C1 segment of cervical spinal cord (tissue), 14 donors: Measurements from ENCODE around the gene PNMA6E.
"Not testable (repeated sequence)": the region's sequence is repeated elsewhere in the genome, so short reads cannot be mapped to it uniquely, and the experiment has no call there.

ENCODE experiments used
- DNase-seq, 14 donors: peaks; one replicate each; lab custom pipeline; 2025; lab: John Stamatoyannopoulos, UW

Gene PNMA6E

DNA sequence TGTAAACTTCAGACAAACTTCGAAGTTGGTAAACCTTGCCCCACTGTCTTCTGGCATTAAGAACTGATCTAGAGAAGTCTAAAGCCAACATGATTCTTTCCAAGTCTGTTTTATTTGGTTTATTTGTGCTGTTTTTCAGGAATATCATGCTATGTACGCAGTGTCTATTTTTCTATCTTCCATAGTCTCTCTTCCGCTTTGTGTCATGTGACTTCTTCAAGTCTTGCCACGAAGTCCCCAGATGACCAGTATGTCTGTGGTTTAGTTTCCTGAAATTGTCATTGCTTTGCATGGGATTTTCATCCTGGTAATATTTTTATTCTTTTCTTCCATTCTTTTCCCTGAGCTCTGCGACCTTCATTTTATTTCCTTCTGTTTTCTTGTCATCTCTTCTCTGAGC, 15.1 kb downstream of the PNMA6E start:
- DNase-seq, result no peak

DNA sequence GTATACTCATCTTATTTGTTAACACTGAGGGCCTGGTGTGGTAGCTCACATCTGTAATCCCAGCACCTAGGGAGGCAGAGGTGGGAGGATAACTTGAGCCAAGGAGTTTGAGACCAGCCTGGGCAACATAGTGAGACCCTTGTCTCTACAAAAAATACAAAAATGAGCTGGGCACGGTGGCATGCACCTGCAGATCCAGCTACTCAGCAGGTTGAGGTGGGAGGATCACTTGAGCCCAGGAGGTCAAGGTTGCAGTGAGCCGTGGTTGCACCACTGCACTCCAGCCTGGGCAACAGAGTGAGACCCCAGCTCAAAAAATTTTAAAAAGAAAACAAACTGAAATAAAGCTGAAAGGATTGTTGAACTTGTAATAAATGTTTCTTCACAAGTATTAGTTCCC, 16.2 kb downstream of the PNMA6E start:
- not testable (repeated sequence) for DNase-seq

DNA sequence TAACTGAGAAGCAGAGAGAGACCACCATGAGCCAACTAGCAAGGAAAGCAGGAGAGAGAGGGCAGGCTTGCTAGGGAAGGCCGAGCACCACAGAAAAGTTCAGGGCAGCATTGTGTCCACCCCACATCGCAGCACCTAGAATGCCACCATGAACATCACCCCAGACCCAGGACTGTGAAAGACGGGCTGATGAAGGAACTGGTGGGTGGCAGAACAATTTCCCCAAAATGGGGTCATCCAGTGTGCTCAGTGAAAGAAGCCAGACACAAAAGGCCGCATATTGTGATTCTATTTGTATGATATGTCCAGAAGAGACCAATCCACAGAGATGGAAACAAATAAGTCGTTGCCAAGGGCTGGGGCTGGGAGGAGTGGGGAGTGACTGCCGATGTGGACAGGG, 16.8 kb downstream of the PNMA6E start:
- DNase-seq, result no peak

DNA sequence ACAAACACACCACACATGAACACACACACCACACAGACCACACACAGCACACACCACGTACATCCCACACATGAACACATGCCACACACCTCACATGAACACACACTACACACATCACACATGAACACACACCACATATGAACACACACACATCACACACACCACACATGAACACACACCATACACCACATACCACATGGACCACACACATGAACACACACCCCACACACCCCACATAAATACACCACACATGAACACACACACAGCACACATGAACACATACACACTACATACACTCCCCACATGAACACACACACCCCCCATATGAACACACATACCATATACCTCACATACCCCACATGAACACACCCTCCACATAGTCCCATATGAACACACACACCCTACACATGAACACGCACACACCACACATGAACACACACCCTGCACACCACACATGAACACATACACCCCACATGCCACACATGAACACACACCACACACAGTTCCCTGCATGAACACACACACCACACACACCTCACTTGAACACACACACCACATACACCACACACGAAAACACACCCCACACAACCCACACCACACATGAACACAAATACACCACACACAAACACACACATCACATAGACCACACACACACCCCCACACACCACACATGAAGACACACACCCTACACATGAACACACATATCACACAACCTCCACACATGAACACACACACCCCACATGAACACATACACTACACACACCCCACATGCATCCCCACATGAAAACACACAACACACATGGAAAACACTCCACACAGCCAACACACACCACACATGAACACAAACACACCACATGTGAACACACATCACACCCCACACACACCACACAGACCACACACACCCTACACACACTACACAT, 18.3 kb downstream of the PNMA6E start:
- no peak for DNase-seq

DNA sequence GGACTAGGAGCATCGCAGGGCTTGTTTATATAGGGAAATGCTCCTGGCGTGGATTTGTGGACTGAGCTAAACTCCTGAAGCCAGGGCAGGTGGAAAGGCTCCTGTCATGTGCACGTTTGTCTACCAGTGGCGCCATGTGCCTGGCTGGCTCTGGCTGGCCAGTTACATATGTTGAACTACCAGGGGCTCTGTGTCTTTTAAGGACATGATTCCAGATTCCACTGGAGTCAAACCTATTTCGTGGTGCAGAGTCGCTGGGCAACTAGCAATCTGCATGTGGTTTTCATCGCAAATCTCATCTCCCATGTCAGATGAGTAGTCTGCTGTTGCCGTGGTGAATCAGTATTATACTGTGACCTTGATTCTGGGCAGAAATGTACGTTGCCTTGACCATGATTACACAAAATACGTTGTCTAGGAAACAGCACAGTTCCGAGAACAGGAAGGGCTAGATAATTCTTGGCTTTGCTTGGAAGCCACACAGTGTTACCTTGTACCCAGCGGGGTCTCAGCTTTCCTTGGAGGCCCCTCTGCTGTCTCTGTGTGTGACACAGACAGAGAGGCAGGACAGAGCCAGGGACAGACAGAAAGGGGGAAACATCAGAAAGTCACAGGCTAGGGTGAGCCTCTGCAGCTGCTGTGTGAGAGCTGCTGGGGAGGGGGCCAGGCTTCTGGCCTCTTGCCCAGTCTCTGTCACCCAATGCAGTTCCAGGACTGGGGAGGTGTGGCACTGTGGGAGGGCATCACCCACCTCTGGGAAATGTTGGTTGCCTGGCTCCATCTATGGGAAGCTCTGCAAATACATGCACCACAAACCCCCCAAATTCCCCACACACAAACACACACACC, 19.2 kb downstream of the PNMA6E start:
- peak in 8 of 14 donors; percentile 7 to 59 (median 30) for DNase-seq

DNA sequence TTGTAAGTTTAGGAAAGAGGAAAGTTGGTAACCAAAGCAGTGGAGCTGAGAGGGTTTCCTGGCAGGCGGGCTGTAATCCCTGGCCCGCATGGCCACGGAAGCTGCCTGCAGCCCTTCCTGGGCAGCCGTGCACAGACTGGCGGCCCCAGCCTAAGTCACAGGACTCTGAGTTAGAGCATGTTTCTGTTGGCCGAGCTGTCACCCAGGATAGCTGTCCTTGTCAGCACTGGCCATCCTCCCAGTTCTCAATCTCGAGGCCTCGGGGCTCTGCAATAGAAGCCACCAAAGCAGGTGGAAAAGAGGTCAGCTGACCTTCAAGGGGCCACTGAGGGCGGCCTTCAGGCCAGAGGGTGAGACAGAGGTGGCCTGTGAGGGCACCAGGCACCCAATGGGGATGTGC, 20.5 kb downstream of the PNMA6E start:
- DNase-seq, result peak in 1 of 14 donors; percentile 17

DNA sequence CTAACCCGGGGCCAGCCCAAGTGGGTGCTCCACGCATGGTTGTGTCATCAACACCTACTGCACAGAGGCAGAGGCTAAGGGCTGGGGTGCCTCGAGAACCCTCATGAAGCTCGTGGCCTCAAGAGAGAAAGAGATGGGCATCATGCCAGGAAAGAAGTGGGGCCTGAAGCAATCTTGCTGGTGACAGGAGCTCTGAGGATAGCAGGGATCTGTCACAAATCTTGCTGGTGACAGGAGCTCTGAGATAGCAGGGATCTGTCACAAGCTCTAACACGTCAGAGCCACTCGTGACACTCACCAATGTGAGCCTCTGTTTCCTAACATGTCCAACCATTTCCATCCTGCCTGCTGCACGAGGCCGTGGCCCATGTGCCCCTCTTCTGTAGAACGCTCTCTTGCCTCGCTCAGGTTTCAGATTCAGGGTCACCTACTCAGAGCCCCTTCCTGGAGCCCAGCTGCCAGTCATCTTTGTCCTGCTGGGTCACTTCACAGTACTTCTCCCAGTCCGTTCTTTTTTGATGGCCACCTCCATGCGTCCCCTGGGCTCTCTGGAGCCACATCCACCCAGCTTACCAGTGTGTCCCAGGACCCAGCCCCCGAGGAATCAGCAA, 21.1 kb downstream of the PNMA6E start:
- no peak for DNase-seq

DNA sequence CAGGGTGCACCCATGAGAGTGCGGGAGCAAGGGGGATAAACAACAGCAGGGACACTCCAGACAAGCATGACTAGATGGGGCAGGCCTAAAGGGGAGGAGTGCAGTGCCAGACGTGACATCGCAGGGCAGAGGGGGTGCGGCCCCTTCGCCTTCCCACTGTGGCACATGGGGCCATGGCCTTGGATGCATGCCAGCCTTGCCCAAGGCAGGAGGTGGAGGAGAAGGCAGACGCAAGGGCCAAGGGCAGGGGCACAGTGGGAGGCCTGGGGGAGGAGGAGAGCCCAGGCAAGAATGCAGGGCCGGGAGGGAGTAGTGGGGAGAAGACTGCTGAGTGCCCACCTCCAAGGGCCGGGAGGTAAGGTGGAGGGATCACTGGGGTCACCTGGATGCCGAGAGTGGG, 21.6 kb downstream of the PNMA6E start:
- no peak for DNase-seq

DNA sequence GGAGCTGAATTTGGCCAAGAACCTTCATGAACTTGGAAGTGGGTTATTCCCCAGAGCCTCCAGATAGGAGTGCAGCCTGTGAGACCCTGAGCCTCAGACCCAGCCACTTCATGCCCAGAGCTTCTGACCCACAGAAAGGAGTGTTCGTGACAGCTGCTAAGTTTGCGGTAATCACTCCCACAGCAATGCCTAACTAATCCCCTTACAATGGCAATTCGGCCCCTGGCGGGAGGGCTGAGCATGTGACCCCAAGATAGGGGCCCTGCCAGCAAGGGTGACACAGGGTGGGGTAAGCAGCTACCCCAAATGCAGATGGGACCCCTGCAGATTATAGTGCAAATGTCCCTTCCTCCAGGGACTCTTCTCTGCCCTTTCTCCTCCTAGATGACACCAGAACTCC, 22.5 kb downstream of the PNMA6E start:
- DNase-seq, result no peak

DNA sequence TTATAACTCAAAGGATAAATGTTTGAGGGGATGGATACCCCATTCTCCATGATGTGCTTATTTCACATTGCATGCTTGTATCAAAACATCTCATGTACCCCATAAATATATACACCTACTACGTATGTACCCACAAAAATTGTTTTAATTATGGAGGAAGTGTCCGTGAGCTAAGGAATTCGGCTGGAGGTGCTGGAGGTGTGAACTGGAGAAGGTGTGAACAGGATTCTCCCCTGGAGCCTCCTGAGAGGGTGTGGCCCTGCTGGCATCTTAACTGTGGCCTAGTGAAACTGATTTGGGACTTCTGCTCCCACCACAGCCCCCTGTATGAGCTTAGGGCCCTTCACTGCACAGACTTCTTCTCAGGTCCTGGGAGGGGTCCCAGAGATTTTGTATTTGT, 23.4 kb downstream of the PNMA6E start:
- no peak for DNase-seq

DNA sequence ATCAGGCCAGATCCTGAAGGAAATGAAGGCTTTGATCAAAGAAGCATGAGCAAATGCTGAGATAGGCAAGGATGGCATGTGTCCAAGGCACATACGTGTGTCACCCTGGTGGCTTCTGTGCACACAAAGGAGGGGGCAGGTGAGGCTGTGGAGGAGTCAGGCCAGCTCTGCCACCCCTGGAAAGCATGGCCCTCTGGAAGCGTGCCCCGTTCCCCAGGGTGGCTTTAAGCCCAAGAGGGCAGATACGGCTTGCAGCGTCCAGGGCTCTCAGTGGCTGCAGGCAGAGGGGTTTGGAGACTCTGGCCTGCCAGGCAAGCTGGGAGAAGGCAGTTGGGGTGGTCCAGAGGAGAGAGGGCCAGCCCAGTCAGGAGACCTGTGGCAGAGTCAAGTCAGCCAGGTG, 25.6 kb downstream of the PNMA6E start:
- DNase-seq, result no peak

DNA sequence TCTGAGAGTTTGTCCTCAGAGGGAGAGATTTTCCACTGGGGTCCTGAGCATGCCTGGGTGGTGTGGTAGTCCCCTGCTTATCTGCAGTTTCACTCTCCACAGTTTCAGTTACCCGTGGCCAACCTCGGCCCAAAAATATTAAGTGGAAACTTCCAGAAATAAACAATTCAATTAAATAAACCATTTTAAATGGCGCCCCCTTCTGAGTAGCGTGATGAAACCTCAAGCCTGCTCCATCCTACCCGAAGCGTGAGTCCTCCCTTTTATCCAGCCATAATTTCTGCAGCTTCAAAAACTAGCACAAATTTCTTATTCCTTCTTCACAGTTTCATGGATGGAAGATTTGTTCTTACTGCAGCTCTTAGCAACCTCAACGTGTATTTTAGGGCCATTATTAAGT, 26.7 kb downstream of the PNMA6E start:
- no peak for DNase-seq

DNA sequence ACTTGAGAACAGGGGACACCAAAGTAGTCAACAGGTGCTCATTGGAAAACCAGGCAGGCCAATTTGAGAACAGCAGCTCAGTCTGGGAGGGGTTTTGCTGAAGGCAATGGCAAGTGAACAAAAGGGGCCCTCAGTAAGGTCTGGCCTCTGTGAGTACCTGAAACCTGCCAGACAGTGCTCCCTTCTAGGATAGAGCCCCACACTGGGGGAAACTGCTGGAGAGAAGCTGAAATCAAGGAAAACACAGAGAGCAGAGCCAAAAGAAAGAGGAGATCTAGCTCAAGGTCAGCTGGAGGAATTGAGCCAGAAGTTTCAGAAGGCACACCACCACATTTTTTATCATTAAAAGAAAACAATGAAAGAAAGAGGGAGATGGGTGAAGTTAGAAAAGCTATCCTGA, 28.2 kb downstream of the PNMA6E start:
- DNase-seq, result no peak

DNA sequence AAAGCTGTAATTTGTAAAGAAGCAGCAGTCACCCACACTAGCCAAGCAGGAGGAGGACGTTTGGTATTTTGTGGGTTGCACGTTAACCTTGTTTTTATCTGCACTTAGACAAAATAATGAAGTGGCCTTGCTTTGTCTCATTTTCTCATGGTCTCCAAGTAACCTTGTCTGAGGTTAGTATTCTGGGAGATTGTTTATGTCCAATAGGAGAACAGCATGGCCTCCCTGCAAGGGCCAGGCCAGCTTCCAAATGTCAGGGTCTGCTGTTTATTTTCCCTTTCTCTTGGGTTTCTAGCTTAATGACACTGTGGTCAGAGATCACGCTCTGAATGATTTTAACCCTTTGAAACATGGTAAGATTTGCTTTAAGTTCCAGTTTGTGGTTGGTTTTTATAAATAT, 29.9 kb downstream of the PNMA6E start:
- DNase-seq, result no peak

DNA sequence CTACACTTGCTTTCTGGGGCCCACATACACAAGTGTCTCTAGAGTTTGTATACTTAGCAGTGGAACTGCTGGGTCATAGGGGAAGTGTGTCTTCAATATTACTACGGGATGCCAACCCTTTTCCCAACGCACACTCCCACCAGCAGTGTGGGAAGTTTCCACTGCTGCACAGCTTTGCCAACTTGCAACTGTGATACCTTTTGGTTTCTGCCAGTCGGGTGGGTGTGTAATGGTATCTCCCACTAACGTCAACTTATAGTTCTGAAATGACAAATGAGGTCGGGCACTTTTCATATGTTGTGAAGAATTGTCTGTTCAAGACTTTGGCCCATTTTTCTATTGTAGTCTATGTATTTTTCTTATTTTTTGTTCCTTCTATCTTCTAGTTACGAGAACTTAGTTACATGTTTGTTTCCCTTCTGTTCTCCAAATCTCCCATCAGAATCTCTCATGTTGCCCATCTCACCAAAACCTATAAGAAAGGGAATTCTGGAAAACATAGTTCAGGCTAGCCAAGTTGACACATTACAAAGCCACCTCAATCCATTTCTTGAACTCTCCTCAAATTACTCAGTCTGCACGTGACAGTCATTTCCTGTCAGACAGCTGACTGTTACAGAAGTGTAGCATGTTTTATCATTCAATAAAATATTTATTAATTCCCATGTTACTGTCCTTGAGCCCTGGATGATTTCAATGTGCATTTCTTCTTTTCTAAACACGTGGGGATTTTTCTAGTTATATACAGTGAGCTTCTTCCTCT, 30.7 kb downstream of the PNMA6E start:
- DNase-seq, result no peak

DNA sequence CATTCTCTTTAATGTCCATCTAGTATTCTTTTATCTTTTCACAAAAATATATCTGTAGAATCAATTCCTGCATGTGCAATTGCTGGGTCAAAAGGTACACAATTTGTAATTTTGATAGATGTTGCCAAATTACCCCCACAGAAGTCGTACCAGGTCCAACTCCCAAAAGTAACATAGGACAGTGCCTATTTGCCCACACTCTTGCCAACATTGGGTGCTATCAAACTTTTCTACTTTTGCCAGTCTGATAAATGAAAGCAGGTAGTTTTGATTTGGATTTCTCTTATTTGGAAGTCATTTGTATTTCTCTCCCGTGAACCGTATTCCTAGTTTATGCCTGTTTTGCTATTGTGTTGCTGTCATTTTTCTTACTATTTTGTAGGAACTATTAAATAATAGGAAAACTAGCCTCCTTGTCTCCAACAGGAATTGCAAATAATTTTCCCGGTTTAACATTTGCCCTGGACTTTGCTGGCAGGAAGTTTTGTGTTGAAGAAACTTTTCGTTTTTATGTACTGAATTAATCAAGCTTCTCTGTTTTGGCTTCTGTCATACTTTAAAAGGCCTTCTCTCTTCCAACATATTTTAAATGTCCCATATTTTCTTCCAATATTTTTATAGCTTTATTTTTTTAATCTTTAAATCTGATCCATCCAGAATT, 34.1 kb downstream of the PNMA6E start:
- DNase-seq, result no peak

DNA sequence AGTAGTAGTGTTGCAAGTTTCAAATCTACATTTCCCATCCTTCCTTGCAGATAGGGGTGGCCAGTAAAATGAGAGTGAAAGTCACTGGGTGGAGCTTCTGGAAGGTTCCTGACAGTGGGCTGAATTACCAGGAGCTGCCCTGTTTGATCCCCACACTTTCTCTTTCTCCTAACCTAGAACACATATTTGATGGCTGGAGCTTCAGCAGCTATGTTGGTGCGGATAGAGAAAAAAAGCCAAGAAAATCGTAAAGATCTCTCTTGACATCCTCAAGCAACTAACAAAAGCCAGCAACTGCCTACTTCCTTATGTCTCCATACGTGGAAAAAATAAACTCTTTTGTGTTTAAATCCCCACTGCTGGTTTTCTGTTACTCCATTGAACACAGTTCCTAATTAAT, 35.0 kb downstream of the PNMA6E start:
- no peak for DNase-seq

DNA sequence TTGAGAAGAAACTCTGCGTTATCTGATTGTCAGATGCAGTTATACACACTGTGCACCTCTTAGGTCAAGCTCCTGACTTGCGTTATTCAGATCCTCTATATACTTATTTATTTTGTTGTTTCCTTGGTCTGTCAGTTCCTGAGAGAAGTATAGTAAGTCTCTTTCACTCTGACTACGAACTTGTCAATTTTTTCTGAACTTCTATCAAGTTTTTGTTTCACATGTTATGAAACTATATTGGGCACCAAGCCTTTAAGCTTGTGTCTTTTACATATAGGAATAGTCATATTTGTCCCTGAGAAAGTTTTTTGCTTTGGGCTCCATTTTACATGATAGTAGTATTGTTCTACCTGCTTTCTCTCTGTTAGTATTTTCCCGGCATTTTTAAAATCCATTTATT, 35.5 kb downstream of the PNMA6E start:
- DNase-seq, result no peak

DNA sequence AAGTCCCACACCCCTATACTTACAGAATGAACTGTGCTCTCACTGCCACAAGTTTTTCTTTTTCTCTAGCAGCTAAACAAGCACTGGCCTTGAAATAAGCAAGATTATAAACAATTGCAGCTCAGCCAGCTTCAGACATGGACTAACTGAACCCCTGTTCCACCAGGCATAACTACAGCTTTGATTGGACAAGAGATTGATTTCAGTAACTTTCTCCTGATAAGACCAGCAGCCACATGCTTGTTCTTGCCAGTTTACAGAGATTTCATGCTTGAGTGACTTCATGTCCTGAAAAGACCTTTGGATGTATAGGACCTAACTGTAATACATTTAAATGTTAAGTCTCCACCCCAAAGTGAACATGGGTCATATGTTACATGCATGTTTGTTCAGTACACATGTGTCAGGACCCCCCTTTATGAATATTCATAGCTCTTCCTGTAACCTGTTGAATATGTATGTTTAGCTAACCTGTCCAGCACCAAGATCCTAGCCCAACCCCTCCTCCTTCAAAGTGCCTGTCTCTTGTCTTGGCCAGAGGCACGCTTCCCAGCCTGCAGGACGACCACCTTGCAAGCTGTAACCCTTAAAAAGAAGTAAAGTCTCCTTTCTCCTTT, 39.3 kb downstream of the PNMA6E start:
- no peak for DNase-seq

DNA sequence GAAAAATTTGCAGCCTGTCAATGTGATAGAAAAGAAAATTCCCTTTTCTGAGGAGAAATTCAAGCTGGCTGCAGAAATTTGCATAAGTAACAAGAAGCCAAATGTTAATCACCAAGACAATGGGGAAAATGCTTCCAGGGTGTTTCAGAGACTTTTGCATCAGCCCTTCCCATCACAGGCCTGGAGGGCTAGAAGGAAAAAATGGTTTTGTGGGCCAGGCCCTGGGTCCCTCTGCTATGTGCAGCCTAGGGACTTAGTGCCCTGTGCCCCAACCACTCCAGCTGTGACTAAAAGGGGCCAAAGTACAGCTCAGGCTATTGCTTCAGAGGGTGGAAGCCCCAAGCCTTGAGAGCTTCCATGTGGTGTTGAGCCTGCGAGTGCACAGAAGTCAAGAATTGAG, 43.3 kb downstream of the PNMA6E start:
- no peak for DNase-seq

DNA sequence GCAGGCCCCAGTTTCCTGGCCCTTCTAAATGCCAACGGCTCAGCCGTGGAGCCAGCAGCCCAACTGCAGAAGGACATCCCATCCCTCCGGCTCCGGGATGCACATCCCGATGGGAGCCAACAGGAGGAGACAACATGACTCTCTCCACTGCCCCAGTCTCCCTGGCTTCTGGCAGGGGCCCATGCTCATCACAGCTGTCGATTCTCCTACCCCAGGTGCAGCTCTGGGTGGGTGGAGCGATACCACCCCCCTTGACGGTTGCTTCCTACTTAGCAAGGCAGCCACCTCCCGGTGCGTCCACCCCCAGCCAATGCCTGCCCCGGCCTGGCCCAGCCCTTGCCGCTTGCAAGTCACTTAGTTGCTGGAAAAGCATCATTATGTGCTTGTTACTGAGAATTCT, 47.7 kb downstream of the PNMA6E start:
- DNase-seq, result no peak
